Activated CD4-positive, alpha-beta memory T cell treated with anti-CD3 and anti-CD28 coated beads, Interleukin-2, amount 10 ng/mL, durations not matched to agents 7 days and 5 days (primary cell): ENCODE results near the gene TNFAIP1. TPM values are rescaled to one million over a fixed set of nuclear protein-coding genes. Genes with fewer than 3 reads are reported as not detected.

Experiments used
- CTCF ChIA-PET: fragments of 350-600 bp; sonication (Branson Sonifier 250); formaldehyde crosslinking; loops from one replicate; lab custom pipeline; 2021; ENCODE audit warnings: antibody characterized with exemption, inconsistent platforms; lab: Charles Lee
- POLR2A ChIA-PET: fragments of 350-600 bp; sonication (Branson Sonifier 250); formaldehyde crosslinking; loops from one replicate; lab custom pipeline; 2021; ENCODE audit warnings: antibody characterized with exemption; lab: Charles Lee
- DNase-seq: peaks from one replicate; pipeline ENCODE4 v3.0.0-alpha.2; 2020
- H3K27ac Mint-ChIP-seq: one replicate; pipeline ENCODE4 v1.8.0; 2021; ENCODE audit warnings: mild to moderate bottlenecking, mixed read lengths
- H3K27me3 Mint-ChIP-seq: one replicate; pipeline ENCODE4 v1.8.0; 2021; ENCODE audit warnings: mixed read lengths
- H3K36me3 Mint-ChIP-seq: one replicate; pipeline ENCODE4 v1.8.0; 2021; ENCODE audit warnings: low read depth, mixed read lengths
- H3K4me1 Mint-ChIP-seq: one replicate; pipeline ENCODE4 v1.8.0; 2021; ENCODE audit warnings: mixed read lengths
- H3K4me3 Mint-ChIP-seq: one replicate; pipeline ENCODE4 v1.8.0; 2021; ENCODE audit warnings: mild to moderate bottlenecking, mixed read lengths
- H3K9me3 Mint-ChIP-seq: one replicate; pipeline ENCODE4 v1.8.0; 2021; ENCODE audit warnings: mixed read lengths
- total RNA-seq, 2 experiments: library from RNA; stranded (reverse); gene quantifications; one replicate each; pipeline ENCODE4 v1.2.3, GENCODE V29; 2021

TNFAIP1 gene
- total RNA-seq, 2 experiments from 2014 or later: 25.2 to 26.5 TPM

- Mint-ChIP-seq H3K4me3 (no peak overlapping the region), H3K27me3 (no peaks in the 10 kb centered on the region), H3K36me3 (peaks cover 48% of the 10 kb centered on the region), H3K27ac (no peak overlapping the region), H3K4me1 (peaks cover 24% of the 10 kb centered on the region), H3K9me3 (no peaks in the 10 kb centered on the region)
- CTCF ChIA-PET: no interaction called here
- POLR2A ChIA-PET: no interaction called here
- DNase-seq: no peak
Observed at GRCh38 chr17:28340374-28340773, 4.8 kb downstream of the TNFAIP1 start.

DNA sequence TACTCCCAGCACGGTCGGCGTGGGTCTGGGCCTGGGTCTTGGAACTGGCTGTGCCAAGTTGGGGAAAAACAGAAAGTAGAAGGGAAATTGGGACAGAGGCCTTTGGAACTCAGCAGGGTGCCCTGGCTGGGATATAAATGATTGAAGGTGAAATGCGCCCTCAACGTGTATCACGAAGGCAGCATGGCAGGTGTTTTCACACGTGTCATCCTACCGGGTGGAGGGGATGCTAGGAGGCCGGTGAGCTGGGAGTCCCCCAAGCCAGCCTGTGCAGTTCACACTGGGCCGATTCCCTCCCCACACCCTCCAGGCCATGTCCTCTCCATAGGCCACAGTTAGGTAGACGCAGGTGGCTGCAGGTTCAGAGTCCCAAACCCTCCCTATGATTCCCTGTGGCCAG, 6.0 kb downstream of the TNFAIP1 start:
- Mint-ChIP-seq H3K4me1 (peaks cover 20% of the 10 kb centered on the region), H3K36me3 (peaks cover 56% of the 10 kb centered on the region), H3K27me3 (no peaks in the 10 kb centered on the region), H3K27ac (no peak overlapping the region), H3K4me3 (no peak overlapping the region), H3K9me3 (no peaks in the 10 kb centered on the region)
- ChIA-PET POLR2A (interaction anchor here (2.8 kb wide), 1 partner anchor 16 kb away, joined by 19 read pairs; the partner anchor contains the start of gene POLDIP2), CTCF (no interaction called here)
- DNase-seq: no peak

- peaks cover 12% of the 10 kb centered on the region for H3K4me1 Mint-ChIP-seq
- no peak overlapping the region for H3K27ac Mint-ChIP-seq
- CTCF ChIA-PET: no interaction called here
- no peaks in the 10 kb centered on the region for H3K27me3 Mint-ChIP-seq
- DNase-seq: no peak
- H3K9me3 Mint-ChIP-seq: no peaks in the 10 kb centered on the region
- POLR2A ChIA-PET: interaction anchor here (2.8 kb wide), 1 partner anchor 15 kb away, joined by 19 read pairs; the partner anchor contains the start of gene POLDIP2
- H3K4me3 Mint-ChIP-seq: no peak overlapping the region
- H3K36me3 Mint-ChIP-seq: peaks cover 61% of the 10 kb centered on the region
Observed at GRCh38 chr17:28342313-28342712, 6.8 kb downstream of the TNFAIP1 start.

DNA sequence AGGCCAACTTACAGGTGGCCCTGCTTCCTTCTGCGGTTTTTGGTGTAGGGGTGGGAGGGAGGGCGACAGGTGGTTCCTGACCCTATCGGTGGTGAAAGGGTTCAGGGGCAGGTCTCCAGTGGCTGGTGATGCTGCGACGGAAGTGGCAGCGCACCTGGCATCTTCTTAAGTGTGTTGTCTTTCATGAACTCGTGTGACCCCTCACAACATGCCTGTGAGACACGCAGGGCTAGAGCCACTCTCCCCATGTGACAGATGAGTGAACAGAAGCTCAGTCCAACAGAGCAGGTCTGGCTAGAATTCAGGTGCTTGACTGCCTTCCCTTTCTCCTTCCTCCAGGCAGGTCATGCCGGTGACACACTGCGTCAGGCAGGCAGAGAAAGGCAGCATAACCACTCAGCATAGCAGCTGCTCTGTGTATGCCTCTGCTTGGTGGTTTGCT, 8.0 kb downstream of the TNFAIP1 start:
- ChIA-PET POLR2A (interaction anchor here (2.8 to 5.8 kb wide), 2 partner anchors 8 to 14 kb away, joined by 19 to 35 read pairs; partner anchors contain the start of genes IFT20, POLDIP2 and TNFAIP1), CTCF (no interaction called here)
- H3K4me3 Mint-ChIP-seq: no peak overlapping the region
- H3K9me3 Mint-ChIP-seq: no peaks in the 10 kb centered on the region
- no peak overlapping the region for H3K27ac Mint-ChIP-seq
- no peaks in the 10 kb centered on the region for H3K27me3 Mint-ChIP-seq
- peaks cover 65% of the 10 kb centered on the region for H3K36me3 Mint-ChIP-seq
- DNase-seq: no peak
- peaks cover 2% of the 10 kb centered on the region for H3K4me1 Mint-ChIP-seq

DNA sequence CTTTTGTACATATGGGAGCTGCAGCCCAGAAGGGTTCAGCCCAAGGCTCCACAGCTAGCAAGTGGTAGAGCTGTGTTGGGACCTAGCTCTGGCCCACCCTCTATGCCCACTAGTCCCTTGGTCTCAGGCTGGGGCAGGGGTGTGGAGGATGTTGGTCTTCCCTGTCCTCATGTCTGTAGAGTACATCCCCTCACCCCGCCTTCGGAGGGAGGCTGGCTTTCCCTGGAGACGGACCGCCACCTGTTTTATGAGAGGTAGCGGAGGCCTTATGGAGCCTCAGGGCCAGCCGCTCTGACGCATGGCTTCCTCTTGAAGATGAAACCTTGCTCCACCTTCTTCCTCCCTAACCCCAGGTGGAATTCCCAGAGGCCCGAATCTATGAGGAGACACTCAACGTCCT, 8.4 kb downstream of the TNFAIP1 start:
- CTCF ChIA-PET: no interaction called here
- Mint-ChIP-seq H3K27me3 (no peaks in the 10 kb centered on the region), H3K4me1 (no peaks in the 10 kb centered on the region), H3K9me3 (no peaks in the 10 kb centered on the region), H3K4me3 (no peak overlapping the region), H3K27ac (no peak overlapping the region), H3K36me3 (peaks cover 70% of the 10 kb centered on the region)
- no peak for DNase-seq
- POLR2A ChIA-PET: interaction anchor here (2.8 to 5.8 kb wide), 2 partner anchors 8 to 13 kb away, joined by 19 to 35 read pairs; partner anchors contain the start of genes IFT20, POLDIP2 and TNFAIP1

DNA sequence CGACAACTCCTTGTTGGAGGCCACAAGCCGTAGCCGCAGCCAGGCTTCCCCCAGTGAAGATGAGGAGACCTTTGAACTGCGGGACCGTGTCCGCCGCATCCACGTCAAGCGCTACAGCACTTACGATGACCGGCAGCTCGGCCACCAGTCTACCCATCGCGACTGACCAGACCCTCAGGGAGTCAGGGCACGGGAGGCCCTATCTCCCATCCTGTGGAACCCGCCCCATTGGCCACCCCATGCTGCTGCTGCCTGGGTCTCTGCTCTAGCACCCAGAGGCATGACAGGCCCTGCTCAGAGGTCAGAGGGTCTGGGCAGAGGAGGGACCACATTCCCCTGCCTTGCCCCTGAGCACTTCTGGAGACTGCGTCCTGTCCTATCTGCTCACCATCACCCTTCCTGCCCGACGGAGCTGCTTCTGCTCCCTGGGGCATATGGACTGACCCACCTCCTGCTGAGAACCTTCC, 8.9 kb downstream of the TNFAIP1 start:
- Mint-ChIP-seq H3K9me3 (no peaks in the 10 kb centered on the region), H3K4me3 (no peak overlapping the region), H3K27me3 (no peaks in the 10 kb centered on the region), H3K4me1 (no peaks in the 10 kb centered on the region), H3K36me3 (peaks cover 67% of the 10 kb centered on the region), H3K27ac (no peak overlapping the region)
- CTCF ChIA-PET: no interaction called here
- DNase-seq: no peak
- POLR2A ChIA-PET: interaction anchor here (2.8 to 5.8 kb wide), 2 partner anchors 9 to 13 kb away, joined by 19 to 35 read pairs; partner anchors contain the start of genes IFT20, POLDIP2 and TNFAIP1

DNA sequence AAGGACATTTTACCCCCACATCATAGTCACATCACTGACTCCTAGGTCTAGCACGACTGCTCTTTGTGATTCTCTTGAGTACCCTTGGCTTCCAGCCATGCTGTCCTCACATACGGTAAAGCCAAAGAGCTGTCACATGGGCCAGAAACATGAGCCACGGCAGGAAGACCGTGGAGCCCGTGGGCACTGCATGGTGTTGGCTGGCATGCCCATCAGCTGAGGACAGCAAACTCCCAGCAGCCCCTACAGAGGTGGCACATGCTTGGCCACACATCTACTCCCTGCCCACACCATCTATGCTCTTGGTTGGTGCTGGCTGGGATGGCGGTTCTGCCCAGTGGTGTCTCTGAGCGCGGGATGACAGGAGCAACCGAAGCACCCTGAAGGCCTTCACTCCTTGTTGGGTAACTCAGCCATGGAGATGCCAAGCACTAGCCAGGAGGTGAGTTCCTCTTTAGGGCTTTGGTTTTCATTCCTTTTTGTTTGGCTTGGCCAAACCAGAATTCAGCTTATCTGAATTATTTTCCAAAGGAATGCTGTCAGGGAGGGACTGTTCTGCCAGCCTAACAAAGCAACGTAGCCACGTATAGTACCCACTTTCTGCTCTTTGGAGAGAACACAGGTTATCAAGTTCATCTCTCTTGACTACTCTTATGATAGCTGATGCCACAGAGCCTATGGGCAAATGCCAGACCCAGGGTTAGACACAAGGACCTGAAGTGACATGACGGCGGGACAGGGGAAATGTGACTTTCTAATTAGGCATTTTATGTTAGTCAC, 10.0 kb downstream of the TNFAIP1 start:
- Mint-ChIP-seq H3K9me3 (no peaks in the 10 kb centered on the region), H3K27me3 (no peaks in the 10 kb centered on the region), H3K27ac (no peak overlapping the region), H3K4me3 (no peak overlapping the region), H3K4me1 (no peaks in the 10 kb centered on the region), H3K36me3 (peaks cover 69% of the 10 kb centered on the region)
- POLR2A ChIA-PET: interaction anchor here (0.5 to 5.8 kb wide), 3 partner anchors 10 to 46 kb away, joined by 3 to 37 read pairs (median 35); partner anchors contain the start of genes IFT20, POLDIP2 and TNFAIP1
- CTCF ChIA-PET: no interaction called here
- DNase-seq: no peak

DNA sequence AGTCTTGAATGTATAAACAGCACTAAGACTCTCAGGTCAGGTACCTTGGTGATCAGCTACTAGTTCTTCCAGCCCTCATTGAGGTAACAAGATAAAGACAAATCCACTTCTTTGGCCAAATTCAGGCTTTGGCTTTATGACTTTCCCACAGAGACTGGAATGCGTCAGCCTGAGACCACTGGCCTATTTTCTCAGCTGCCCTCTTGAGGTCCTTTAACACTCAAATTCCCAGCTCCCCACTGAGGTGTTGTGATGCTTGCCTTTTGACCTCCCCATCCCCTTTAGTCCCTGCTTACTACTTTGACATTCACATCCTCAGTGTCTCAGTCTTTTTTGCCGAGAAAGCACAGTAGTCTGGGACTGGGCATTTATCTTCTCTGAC, 10.6 kb downstream of the TNFAIP1 start:
- Mint-ChIP-seq H3K4me3 (no peak overlapping the region), H3K36me3 (peaks cover 68% of the 10 kb centered on the region), H3K9me3 (no peaks in the 10 kb centered on the region), H3K27me3 (no peaks in the 10 kb centered on the region), H3K27ac (no peak overlapping the region), H3K4me1 (no peaks in the 10 kb centered on the region)
- DNase-seq: no peak
- POLR2A ChIA-PET: interaction anchor here (1.3 to 5.8 kb wide), 3 partner anchors 8 to 11 kb away, joined by 4 to 37 read pairs (median 35); partner anchors contain the start of genes IFT20, POLDIP2 and TNFAIP1
- CTCF ChIA-PET: no interaction called here

GRCh38 chr17:28346746-28347246, 11.2 kb downstream of the TNFAIP1 start:
- no peak for DNase-seq
- H3K27ac Mint-ChIP-seq: no peak overlapping the region
- no peaks in the 10 kb centered on the region for H3K9me3 Mint-ChIP-seq
- H3K4me3 Mint-ChIP-seq: no peak overlapping the region
- POLR2A ChIA-PET: interaction anchor here (1.3 to 5.8 kb wide), 4 partner anchors 8 to 29 kb away, joined by 3 to 37 read pairs (median 20); partner anchors contain the start of genes IFT20, POLDIP2 and TNFAIP1
- peaks cover 67% of the 10 kb centered on the region for H3K36me3 Mint-ChIP-seq
- H3K4me1 Mint-ChIP-seq: no peaks in the 10 kb centered on the region
- CTCF ChIA-PET: no interaction called here
- H3K27me3 Mint-ChIP-seq: no peaks in the 10 kb centered on the region

DNA sequence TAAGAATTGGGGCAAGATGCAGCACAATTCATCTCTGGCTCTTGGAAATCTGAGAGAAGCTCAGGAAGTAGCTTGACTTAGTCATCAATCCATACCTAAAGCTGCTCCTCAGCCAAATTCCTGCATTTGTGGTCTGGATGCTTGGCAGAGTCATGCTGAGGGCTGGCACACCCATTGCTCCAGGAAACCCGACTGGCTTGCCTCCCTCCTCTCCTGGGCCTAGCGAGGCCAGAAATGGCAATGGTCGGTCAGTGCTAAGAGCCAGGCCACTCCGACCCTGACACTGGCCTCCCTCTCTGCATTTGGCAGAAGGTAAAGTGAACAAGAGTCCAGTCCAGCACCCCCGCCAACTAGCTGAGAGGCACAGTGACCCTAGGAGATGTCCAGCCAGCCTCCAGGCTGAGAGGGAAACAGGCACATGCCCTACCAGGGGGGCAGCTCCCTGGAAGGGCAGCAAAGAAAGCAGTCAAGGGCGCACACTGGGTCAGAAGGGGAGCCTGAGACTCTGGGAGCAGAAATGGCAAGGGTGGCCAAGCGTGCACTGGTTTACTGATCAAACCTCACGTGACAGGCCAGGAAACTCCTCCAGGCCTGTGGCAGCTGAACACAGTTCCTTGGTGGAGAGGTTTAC, 11.8 kb downstream of the TNFAIP1 start:
- Mint-ChIP-seq H3K27me3 (no peaks in the 10 kb centered on the region), H3K27ac (no peak overlapping the region), H3K9me3 (no peaks in the 10 kb centered on the region), H3K36me3 (peaks cover 66% of the 10 kb centered on the region), H3K4me3 (no peak overlapping the region), H3K4me1 (no peaks in the 10 kb centered on the region)
- DNase-seq: no peak
- ChIA-PET POLR2A (interaction anchor here (1.3 to 5.8 kb wide), 4 partner anchors 9 to 30 kb away, joined by 3 to 37 read pairs (median 20); partner anchors contain the start of genes IFT20, POLDIP2 and TNFAIP1), CTCF (no interaction called here)

GRCh38 chr17:28348979-28349378, 13.4 kb downstream of the TNFAIP1 start:
- ChIA-PET CTCF (no interaction called here), POLR2A (interaction anchor here (2.7 to 5.8 kb wide), 3 partner anchors 8 to 13 kb away, joined by 11 to 37 read pairs (median 35); partner anchors contain the start of genes IFT20, POLDIP2 and TNFAIP1)
- Mint-ChIP-seq H3K36me3 (peaks cover 63% of the 10 kb centered on the region), H3K4me3 (no peak overlapping the region), H3K27me3 (no peaks in the 10 kb centered on the region), H3K4me1 (no peaks in the 10 kb centered on the region), H3K9me3 (no peaks in the 10 kb centered on the region), H3K27ac (no peak overlapping the region)
- DNase-seq: no peak

- no peaks in the 10 kb centered on the region for H3K9me3 Mint-ChIP-seq
- no peak overlapping the region for H3K27ac Mint-ChIP-seq
- DNase-seq: no peak
- no peaks in the 10 kb centered on the region for H3K27me3 Mint-ChIP-seq
- H3K36me3 Mint-ChIP-seq: peaks cover 65% of the 10 kb centered on the region
- CTCF ChIA-PET: no interaction called here
- H3K4me3 Mint-ChIP-seq: no peak overlapping the region
- POLR2A ChIA-PET: interaction anchor here (2.7 kb wide), 1 partner anchor 15 kb away, joined by 11 read pairs; the partner anchor contains the start of genes IFT20 and TNFAIP1
- peaks cover 5% of the 10 kb centered on the region for H3K4me1 Mint-ChIP-seq
Observed at GRCh38 chr17:28350271-28350670, 14.7 kb downstream of the TNFAIP1 start.
